IPS-20b (cell line): ENCODE data around the gene TNFSF15.
A peak's percentile ranks its signal among the peaks of the same experiment; 100 is the strongest.

Source experiments
- H3K27ac ChIP-seq: one replicate; pipeline ENCODE4 v1.5.1; 2013; ENCODE audit warnings: low read length
- H3K27me3 ChIP-seq: 2 replicates; pipeline ENCODE4 v1.6.1; 2013; ENCODE audit warnings: mild to moderate bottlenecking, low read length, inconsistent platforms; ENCODE audit not compliant: insufficient read depth
- H3K36me3 ChIP-seq: 2 replicates; pipeline ENCODE4 v1.6.1; 2013; ENCODE audit warnings: low read depth, mild to moderate bottlenecking, inconsistent platforms, low read length, moderate library complexity; ENCODE audit not compliant: insufficient read depth
- H3K4me1 ChIP-seq: 2 replicates; pipeline ENCODE4 v1.6.1; 2013; ENCODE audit warnings: mild to moderate bottlenecking, control low read depth, inconsistent platforms, low read length, moderate library complexity; ENCODE audit not compliant: insufficient read depth
- H3K4me3 ChIP-seq: 2 replicates; pipeline ENCODE4 v1.5.1; 2013; ENCODE audit warnings: mild to moderate bottlenecking, low read length, inconsistent platforms
- H3K9ac ChIP-seq: 2 replicates; pipeline ENCODE4 v1.6.1; 2013; ENCODE audit warnings: low read depth, mild to moderate bottlenecking, inconsistent platforms, low read length, moderate library complexity
- H3K9me3 ChIP-seq: 2 replicates; pipeline ENCODE4 v1.6.1; 2013; ENCODE audit warnings: mild to moderate bottlenecking, low read depth, low read length, inconsistent platforms; ENCODE audit not compliant: insufficient read depth

The TNFSF15 gene

DNA sequence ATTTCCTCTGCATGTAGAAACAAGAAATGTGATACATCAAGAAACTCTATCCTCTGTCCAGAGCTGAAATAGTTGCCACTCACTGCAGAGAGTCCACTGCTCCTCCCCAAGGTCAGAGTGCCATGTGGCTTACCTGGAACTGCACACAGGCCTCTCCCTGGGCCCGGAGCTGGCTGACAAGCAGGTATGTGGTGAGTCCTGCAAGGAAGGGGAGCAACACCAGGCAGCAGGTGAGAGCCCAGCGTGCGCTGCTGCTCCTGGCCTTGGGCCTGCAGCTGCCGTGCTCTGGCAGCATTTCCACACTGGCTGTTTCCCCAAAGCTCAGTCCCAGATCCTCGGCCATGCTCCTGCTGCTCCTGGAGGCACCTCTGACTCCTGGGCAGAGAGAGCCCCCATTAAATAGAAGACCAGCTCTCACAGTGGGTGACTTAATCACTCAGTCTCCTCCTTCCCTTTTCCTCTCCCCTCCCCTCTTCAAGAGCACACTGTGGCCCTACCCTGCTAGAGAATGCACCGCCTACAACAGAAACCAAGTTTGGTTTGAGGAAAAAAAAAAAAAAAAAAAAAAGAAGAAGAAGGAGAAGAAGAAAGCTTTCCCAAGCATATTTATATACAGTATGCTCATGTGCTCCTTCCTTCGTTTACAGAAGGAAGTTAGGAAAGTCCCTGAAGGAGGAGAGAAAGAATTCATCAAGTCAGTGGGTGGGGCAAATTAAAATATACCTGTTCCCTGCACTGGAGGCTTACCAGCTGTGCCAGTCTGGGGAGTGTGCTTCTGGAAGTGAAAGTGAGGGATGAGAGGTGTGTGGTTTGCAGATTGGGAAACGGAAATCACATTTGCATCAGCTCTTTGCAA, at the start of gene TNFSF15:
Gene TNFSF15 (minus strand): TSS at position 370 of the 856 bp plus-strand sequence. CDS start 27 bp downstream, at position 343.
- Histone ChIP-seq H3K27ac (no peak within 1 kb of the TSS), H3K36me3 (no peaks in the 10 kb centered on the region), H3K9me3 (no peaks in the 10 kb centered on the region), H3K27me3 (no peaks in the 10 kb centered on the region), H3K9ac (no peak within 1 kb of the TSS), H3K4me3 (peak within 1 kb of the TSS; percentile 27; the same call in 1 of the 2 replicates), H3K4me1 (peaks cover 13% of the 10 kb centered on the region)

DNA sequence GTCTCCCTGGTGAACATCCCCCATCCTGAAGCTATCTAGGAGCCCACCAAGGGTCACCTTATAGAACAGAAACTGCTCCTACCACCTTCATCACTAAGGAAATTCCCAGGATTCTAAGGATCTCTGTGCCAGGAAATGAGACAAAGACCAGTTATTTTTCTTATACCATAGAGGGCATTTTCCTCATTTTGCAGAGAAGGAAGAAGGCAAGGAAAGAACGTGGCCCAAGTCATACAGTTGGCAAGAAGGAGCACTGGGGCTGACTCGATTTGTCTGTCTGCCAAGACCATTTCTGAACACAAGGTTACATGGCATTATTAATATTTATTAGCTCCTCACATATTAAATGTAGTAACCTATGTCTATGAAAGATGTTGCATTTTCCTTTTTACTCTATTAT, 49.6 kb upstream of the TNFSF15 start:
- no peak overlapping the region for H3K27ac ChIP-seq
- H3K4me3 ChIP-seq = no peak overlapping the region
- H3K36me3 ChIP-seq = no peaks in the 10 kb centered on the region
- H3K9ac ChIP-seq = no peak overlapping the region
- no peaks in the 10 kb centered on the region for H3K9me3 ChIP-seq
- H3K4me1 ChIP-seq = no peaks in the 10 kb centered on the region
- H3K27me3 ChIP-seq = no peaks in the 10 kb centered on the region

DNA sequence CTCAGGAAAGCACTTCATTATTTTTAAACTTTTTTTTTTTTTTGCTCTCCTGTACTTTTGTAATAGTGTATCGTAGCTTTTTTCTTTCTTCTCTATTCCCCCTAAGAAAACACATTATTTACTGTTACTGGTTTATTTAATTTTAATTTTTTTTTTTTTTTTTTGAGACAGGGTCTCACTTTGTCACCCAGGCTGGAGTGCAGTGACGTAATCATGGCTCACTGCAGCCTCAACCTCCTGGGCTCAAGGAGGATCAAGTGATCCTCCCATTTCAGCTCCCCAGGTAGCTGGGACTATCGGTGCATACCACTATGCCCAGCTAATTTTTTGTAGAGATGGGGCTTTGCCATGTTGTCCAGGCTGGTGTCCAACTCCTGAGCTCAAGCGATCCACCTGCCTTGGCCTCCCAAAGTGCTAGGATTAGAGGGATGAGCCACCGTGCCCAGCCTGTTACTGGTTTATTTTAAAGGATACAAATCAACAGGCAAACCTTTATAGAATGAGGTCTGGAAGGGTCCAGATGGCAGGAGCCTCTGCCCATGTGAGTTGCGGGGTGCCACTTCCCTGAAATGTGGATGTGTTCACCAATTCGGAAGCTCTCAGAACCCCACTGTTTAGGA, 49.0 kb upstream of the TNFSF15 start:
- Histone ChIP-seq H3K9me3 (no peaks in the 10 kb centered on the region), H3K36me3 (no peaks in the 10 kb centered on the region), H3K27me3 (no peaks in the 10 kb centered on the region), H3K9ac (no peak overlapping the region), H3K4me1 (no peaks in the 10 kb centered on the region), H3K4me3 (no peak overlapping the region), H3K27ac (no peak overlapping the region)

DNA sequence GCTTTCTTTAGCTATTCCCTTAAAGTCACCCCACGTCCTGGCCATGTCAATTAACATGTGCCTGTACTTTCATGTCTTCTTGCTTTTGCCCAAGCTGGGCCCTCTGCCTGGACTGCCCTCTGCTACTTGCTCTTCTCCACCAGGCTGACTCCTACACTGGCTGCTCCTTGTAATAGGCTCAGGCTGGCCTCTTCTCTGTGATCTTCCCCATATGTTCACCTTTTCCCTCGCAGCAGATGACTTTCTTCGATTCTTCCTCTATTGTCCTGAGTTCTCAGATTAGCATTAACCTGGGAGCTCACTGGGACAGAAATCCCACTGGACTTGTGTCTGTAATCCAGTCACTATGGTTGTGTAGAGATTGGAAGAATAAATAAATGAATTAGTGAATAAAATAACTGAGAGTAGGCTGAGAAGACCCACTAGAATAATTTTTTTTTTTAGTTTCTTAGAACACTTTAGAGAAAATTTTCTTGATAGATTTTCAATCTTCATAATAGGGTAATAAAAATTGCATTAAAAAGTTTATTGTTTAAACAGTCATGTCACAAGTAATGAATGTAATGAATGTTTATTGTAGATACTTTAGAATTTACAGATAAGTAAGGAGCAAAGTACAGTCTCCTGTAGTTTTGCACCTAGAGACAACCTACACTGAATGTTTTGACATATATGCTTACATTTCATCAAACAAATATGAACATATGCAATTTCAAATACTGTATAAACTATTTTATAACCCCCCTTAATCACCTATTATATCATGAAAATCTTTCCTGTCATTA, 47.4 kb upstream of the TNFSF15 start:
- Histone ChIP-seq H3K4me3 (no peak overlapping the region), H3K9ac (no peak overlapping the region), H3K9me3 (no peaks in the 10 kb centered on the region), H3K4me1 (no peaks in the 10 kb centered on the region), H3K27me3 (no peaks in the 10 kb centered on the region), H3K27ac (no peak overlapping the region), H3K36me3 (no peaks in the 10 kb centered on the region)

DNA sequence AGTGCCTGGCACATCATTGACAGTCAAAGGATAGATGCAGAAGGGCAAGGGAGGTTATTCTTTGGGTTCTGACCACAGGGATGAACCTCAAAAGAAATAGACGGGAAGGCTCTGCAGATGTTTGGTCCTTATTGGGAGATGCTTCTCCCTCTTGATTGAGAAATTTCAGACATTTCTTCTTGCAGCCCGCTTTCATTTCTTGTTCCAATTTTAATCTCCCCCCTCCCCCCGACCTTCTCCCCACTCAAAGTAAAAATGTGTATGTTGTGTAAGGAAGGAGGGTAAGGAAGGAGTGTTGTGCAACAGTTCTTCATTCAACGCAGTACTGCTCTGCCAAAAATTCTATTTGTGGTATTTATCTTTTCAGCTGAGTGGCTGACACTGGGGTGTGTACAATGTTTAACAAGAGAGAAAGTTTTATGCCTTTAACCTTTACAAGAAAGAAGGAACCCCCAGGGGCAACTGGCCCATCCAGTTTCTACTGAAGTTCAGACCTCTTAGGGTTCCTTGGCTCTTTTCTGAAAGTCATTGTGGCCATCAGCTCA, 46.3 kb upstream of the TNFSF15 start:
- H3K4me1 ChIP-seq = no peaks in the 10 kb centered on the region
- no peaks in the 10 kb centered on the region for H3K36me3 ChIP-seq
- H3K9me3 ChIP-seq = no peaks in the 10 kb centered on the region
- H3K27ac ChIP-seq = no peak overlapping the region
- no peak overlapping the region for H3K9ac ChIP-seq
- no peaks in the 10 kb centered on the region for H3K27me3 ChIP-seq
- no peak overlapping the region for H3K4me3 ChIP-seq

DNA sequence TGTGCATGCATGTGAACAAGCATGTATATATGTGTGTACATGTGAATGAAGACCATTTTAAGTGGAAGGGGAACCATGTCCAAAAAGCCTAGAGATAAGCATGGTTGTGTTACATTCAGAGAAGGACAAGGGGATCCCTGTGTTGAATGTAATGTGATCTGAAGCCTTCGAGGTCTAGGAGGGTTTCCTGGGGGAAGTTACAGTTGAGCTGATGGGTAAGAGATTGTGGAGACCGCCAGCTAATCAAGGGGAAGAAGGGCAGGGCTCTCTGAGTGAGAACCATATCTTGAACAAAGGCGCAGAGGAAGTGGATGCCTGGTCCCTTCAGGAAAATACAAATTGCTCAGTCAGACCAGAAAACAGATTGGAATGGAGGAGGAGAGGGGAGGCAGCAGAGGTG, 45.5 kb upstream of the TNFSF15 start:
- Histone ChIP-seq H3K9me3 (no peaks in the 10 kb centered on the region), H3K27me3 (no peaks in the 10 kb centered on the region), H3K36me3 (no peaks in the 10 kb centered on the region), H3K27ac (no peak overlapping the region), H3K4me3 (no peak overlapping the region), H3K9ac (no peak overlapping the region), H3K4me1 (no peaks in the 10 kb centered on the region)

DNA sequence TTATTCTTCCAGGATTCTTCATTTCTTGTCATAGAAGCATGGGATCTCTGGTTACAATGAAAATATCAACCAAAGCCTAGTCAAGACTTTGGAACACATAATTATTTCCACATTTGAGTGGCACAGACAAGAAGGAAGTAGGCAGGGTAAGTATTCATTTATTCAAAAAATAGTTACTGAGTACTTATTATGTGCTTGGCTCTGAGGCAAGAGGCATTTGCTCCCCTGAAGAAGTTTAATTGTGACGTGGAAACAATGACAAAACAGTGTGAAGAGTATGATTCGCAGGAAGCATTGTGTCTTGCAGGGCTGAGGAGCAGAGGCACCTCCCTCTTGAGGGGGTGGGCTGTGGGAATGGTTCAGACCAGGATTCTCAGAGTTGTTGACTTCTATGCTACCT, 45.0 kb upstream of the TNFSF15 start:
- Histone ChIP-seq H3K27ac (no peak overlapping the region), H3K9ac (no peak overlapping the region), H3K36me3 (no peaks in the 10 kb centered on the region), H3K4me3 (no peak overlapping the region), H3K9me3 (no peaks in the 10 kb centered on the region), H3K27me3 (no peaks in the 10 kb centered on the region), H3K4me1 (no peaks in the 10 kb centered on the region)

DNA sequence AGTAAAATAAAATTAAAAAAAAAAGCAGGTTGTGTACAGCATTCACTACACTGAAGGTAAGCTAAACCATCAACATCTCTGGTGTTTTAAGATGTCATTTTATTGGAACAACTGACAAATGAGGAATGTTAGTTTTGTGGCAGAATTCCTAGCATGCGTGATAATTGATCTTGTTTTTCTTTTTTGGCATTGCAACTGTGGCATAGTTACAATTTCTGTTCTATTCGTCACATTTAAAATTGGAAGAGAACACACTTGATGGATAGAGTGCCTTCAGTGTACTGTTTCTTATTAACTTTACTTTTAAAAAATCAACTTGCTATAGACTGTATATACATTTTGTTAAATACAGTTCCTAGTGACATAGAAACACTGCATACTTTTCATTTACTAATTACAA, 43.6 kb upstream of the TNFSF15 start:
- Histone ChIP-seq H3K4me1 (no peaks in the 10 kb centered on the region), H3K9ac (no peak overlapping the region), H3K36me3 (no peaks in the 10 kb centered on the region), H3K27ac (no peak overlapping the region), H3K9me3 (no peaks in the 10 kb centered on the region), H3K4me3 (no peak overlapping the region), H3K27me3 (no peaks in the 10 kb centered on the region)

DNA sequence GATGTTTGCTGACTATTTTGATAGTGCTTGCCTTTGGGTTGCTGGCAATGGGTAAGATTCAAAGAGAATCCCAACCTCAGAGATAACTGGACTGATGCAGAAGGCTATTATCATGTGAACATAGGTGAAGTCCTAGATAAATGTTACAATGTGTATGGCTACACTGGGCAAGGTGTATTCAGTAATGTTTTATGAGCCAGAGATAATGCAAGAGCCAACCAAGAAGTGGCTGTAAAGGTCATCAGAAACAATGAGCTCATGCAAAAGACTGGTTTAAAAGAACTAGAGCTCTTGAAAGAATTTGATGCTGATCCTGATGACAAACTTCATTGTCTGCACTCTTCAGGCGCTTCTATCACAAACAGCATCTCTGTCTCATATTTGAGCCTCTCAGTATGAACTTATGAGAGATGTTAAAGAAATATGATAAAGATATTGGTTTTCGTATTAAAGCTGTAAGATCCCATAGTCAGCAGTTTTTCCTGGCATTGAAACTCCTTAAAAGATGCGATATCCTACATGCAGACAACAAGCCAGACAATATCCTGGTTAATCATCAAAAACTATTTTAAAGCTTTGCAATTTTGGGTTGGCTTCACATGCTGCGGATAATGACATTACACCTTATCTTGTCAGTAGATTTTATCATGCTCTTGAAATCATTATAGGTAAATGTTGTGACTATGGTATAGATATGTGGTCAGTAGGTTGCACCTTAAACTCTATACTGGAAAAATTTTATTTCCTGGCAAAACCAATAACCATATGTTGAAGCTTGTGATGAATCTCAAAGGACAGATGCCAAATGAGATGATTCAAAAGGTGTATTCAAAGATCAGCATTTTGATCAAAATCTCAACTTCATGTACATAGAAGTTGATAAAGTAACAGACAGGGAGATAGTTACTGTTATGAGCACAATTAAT, 41.9 kb upstream of the TNFSF15 start:
- Histone ChIP-seq H3K27ac (no peak overlapping the region), H3K4me1 (no peaks in the 10 kb centered on the region), H3K9me3 (no peaks in the 10 kb centered on the region), H3K27me3 (no peaks in the 10 kb centered on the region), H3K9ac (no peak overlapping the region), H3K36me3 (no peaks in the 10 kb centered on the region), H3K4me3 (no peak overlapping the region)

DNA sequence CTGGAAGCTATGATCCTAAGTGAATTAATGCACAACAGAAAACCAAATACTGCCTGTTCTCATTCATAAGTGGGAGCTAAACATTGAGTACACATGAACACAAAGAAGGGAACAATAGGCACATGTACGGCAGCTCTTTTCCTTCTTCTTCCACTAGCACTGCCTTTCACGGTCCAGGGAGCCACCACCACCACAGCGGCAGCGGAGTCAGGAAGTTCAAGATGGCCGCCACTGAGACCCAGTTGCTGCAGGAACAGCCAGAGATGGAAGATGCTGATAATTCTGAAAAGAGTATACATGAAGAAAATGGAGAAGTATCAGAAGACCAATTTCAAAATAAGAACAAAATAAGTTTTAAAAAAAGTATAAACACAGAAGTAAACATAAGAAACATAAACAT, 39.5 kb upstream of the TNFSF15 start:
- Histone ChIP-seq H3K9ac (no peak overlapping the region), H3K36me3 (no peaks in the 10 kb centered on the region), H3K27ac (no peak overlapping the region), H3K9me3 (no peaks in the 10 kb centered on the region), H3K27me3 (no peaks in the 10 kb centered on the region), H3K4me1 (no peaks in the 10 kb centered on the region), H3K4me3 (no peak overlapping the region)

DNA sequence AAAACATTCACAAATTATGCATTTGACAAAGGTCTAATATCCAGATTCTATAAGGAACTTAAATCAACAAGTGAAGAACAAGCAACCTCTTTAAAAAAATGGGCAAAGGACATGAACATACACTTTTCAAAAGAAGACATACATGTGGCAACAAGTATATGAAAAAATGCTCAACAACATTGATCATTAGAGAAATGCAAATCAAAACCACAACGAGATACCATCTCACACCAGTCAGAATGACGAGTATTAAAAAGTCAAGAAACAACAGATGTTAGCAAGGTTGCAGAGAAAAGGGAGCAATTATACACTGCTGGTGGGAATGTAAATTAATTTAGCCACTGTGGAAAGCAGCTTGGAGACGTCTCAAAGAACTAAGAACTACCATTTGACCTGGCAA, 38.9 kb upstream of the TNFSF15 start:
- no peak overlapping the region for H3K27ac ChIP-seq
- H3K4me3 ChIP-seq = no peak overlapping the region
- no peaks in the 10 kb centered on the region for H3K4me1 ChIP-seq
- H3K9me3 ChIP-seq = no peaks in the 10 kb centered on the region
- H3K27me3 ChIP-seq = no peaks in the 10 kb centered on the region
- H3K36me3 ChIP-seq = no peaks in the 10 kb centered on the region
- no peak overlapping the region for H3K9ac ChIP-seq
